RCC 7860 (cell line): ENCODE results near the gene CDO1.

Experiments
- DNase-seq: peaks from one replicate; pipeline ENCODE4 v3.0.0-alpha.2; 2015; ENCODE audit warnings: low spot score
- FAIRE-seq: peaks from 2 replicates; lab custom pipeline; 2012; peaks lifted over from hg19 to GRCh38; lab: Jason Lieb, UNC

CDO1 gene

GRCh38 chr5:115795700-115796099, 20.8 kb downstream of the CDO1 start:
- no peak for DNase-seq
- FAIRE-seq = no peak

- FAIRE-seq = no peak
- no peak for DNase-seq
Observed at GRCh38 chr5:115788440-115788839, 28.0 kb downstream of the CDO1 start.

DNA sequence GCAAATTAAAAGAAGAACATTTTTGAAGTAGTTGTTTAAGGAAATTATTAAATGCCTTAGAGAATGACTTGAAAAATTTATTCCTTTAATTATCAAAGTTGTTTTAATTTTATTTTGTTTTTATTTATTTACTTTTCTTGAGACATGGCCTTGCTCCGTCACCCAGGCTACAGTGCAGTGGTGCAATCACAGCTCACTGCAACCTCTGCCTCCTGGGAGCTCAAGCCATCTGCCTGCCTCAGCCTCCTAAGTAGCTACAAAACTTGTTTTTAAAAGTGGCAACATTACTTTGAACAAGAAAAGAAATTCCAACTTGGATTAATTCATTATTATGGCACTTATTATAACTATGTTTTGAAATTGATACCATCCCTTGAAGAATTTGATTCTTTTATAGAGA, 29.0 kb downstream of the CDO1 start:
- DNase-seq = no peak
- no peak for FAIRE-seq

- no peak for DNase-seq
- FAIRE-seq = no peak
Observed at GRCh38 chr5:115785381-115786065, 30.9 kb downstream of the CDO1 start.

GRCh38 chr5:115778417-115778816, 38.0 kb downstream of the CDO1 start:
- DNase-seq = no peak
- no peak for FAIRE-seq

DNA sequence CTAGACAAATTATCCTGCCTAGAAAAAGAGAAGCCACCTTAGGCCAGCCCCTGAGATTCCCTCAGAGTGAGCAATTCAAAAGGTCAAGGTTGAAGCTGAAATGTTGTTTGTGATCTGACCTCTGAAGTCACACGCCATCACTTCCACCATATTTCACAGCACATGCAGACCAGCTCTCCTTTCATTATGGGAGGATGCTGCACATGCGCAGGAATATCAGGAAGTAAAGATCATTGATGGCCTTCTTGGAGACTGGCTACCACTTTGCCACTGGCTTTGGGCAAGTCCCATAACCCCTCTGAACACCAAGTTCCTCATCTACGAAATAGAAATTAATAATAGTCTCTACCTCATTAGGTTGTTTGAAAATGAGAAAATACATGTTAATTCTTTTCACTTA, 39.5 kb downstream of the CDO1 start:
- DNase-seq (no peak), FAIRE-seq (no peak)

- DNase-seq (no peak), FAIRE-seq (no peak)
Observed at GRCh38 chr5:115775999-115776398, 40.5 kb downstream of the CDO1 start.

GRCh38 chr5:115774684-115775083, 41.8 kb downstream of the CDO1 start:
- no peak for FAIRE-seq
- no peak for DNase-seq

DNA sequence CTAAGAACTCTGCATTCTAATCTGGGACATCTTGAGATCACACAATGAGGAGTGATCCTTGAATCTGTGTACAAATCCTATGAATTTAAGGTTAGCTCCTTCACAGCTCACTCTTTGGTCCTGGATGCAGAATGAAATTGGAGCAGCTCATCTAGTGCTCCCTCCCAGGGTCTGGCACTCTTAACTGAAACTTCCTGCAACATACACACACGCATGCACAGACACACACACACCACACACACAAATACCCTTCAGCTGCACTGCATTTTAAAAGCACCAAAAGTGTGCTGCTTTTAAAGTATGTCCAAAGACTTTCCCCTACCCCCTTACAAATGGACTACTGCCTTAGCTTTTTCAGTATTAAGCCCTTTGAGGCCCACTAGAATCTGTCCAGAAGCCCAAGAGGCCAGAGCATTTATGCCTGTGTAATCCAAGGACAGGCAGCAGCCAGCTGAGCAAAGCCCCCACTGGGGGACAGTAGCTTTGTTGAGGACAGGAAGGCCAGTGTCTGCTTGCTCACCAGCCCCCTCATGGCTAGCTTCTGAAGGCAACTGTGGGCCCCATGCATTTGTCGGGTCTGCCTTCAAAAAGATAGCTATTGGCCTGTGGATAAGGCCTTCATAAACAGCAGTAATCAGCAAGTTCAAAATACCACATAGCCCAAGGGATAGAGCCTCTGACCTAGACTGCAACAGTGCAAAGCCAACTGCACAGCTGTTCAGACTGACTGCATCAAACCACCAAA, 43.6 kb downstream of the CDO1 start:
- DNase-seq = no peak
- no peak for FAIRE-seq

GRCh38 chr5:115770466-115770865, 46.0 kb downstream of the CDO1 start:
- no peak for FAIRE-seq
- DNase-seq = no peak

DNA sequence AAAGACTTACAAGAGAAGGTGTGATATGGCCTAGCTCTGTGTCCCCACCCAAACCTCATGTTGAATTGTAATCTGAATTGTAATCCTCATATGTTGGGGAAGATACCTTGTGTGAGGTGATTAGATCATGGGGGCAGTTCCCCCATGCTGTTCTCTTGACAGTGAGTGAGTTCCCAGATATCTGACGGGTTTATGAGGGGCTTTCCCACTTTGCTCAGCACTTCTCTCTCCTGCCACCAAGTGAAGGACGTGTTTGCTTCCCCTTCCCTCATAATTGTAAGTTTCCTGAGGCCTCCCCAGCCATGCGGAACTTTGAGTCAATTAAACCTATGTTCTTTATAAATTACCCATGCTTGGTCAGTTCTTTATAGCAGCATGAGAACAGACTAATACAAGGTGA, 49.0 kb downstream of the CDO1 start:
- DNase-seq (no peak), FAIRE-seq (no peak)

- DNase-seq (no peak), FAIRE-seq (no peak)
Observed at GRCh38 chr5:115766608-115767007, 49.9 kb downstream of the CDO1 start.

DNA sequence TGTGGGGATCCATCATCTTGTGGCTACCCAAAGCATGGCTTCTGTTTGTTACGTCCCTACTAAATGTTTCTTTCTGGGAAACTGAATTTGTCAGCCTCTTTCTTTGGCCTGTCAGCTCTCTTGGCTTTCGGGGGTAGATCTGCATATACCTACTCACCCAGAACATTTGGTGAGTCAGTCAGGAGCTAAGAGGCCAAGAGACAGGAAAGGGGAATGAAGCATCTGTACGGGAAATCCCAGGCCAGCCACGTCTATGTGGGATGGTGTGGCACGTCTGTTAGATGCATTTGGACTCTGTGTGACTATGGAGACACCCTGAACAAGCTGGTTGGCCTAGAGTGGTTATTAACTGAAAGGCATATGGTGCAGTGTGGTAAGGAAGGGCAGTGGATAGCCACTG, 58.1 kb downstream of the CDO1 start:
- FAIRE-seq (peak; percentile 84), DNase-seq (peak; percentile 84)

DNA sequence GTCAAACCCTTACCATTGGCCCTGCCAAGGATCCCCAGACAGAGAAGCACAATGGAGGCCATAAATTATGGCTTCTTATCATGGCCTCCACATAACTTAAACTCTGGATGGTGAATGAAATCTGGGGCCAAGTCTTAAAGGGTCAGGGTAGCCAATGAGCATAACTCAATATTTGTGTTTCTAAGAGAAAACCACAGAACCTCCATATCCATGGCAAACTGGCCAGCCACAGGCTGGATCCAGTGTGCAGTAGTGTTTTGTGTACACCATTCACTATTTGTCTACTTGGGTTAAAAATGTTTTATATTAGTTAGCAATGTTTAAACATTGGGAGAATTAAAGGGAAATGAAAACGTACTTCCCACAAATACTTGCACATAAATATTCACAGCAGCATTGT, 60.8 kb downstream of the CDO1 start:
- FAIRE-seq = no peak
- no peak for DNase-seq
